Tibial artery (tissue), 4 donors: ENCODE data around the gene VTCN1.

Source experiments
- DNase-seq, 2 donors: peaks; one replicate each; pipeline ENCODE4 v3.0.0-alpha.2; 2019
- H3K27ac ChIP-seq, 2 donors: fragments of 200-600 bp; sonication (generic) in 1 of 2; 1 replicate in 1 of 2; 2 replicates in 1 of 2; pipeline ENCODE4 v1.5.1; 2018 to 2019; ENCODE audit warnings: mild to moderate bottlenecking in 1 of 2
- H3K27me3 ChIP-seq, 2 donors: fragments of 200-600 bp; sonication (generic) in 1 of 2; one replicate each; pipeline versions ENCODE4 v1.5.1 to v1.6.0; 2016 to 2019
- H3K36me3 ChIP-seq, 3 donors: fragments of 200-600 bp; sonication (generic) in 2 of 3; one replicate each; pipeline ENCODE4 v1.5.1; 2016 to 2019; ENCODE audit warnings: mild to moderate bottlenecking in 2 of 3
- H3K4me1 ChIP-seq, 4 donors: fragments of 200-600 bp; sonication (generic) in 2 of 4; 1 replicate in 3 of 4; 2 replicates in 1 of 4; pipeline ENCODE4 v1.5.1; 2016 to 2019
- H3K4me3 ChIP-seq, 2 donors: fragments of 200-600 bp; sonication (generic) in 1 of 2; 1 replicate in 1 of 2; 2 replicates in 1 of 2; pipeline ENCODE4 v1.5.1; 2018 to 2019; ENCODE audit warnings: mild to moderate bottlenecking in 2 of 2
- H3K9me3 ChIP-seq, 3 donors: fragments of 200-600 bp; sonication (generic) in 1 of 3; one replicate each; pipeline ENCODE4 v1.5.1; 2016 to 2019
- CTCF ChIP-seq, 2 experiments: fragments of 200-600 bp in 1 of 2; fragments of 450-650 bp in 1 of 2; IDR thresholded peaks; one replicate each; pipeline ENCODE4 v1.5.1; 2017 to 2019; ENCODE audit warnings: antibody characterized with exemption in 2 of 2, mild to moderate bottlenecking in 1 of 2, moderate library complexity in 1 of 2
- intact Hi-C: fragments of 100-400 bp; cut with DNase I; formaldehyde crosslinking; loops from one replicate; pipeline ENCODE4 v1.15.0; 2023; ENCODE audit warnings: low total_unique reads

VTCN1 gene

GRCh38 chr1:117225931-117226330 lies 15.2 kb upstream of the VTCN1 start:
- no peak for DNase-seq
- Histone ChIP-seq H3K27me3 (no peaks in the 10 kb centered on the region), H3K27ac (no peak overlapping the region), H3K4me3 (no peak overlapping the region), H3K36me3 (no peaks in the 10 kb centered on the region), H3K4me1 (no peaks in the 10 kb centered on the region), H3K9me3 (no peaks in the 10 kb centered on the region)
- intact Hi-C loops: no loop called here
- no peak for TF ChIP-seq CTCF (IDR thresholded peaks at IDR 0.05)

GRCh38 chr1:117216718-117217117 lies 6.0 kb upstream of the VTCN1 start:
- intact Hi-C loops: no loop called here
- H3K4me3 ChIP-seq: no peak overlapping the region

GRCh38 chr1:117215733-117216462 lies 5.2 kb upstream of the VTCN1 start:
- no peak for DNase-seq
- H3K27ac ChIP-seq: no peak overlapping the region
- intact Hi-C loops: no loop called here
- no peaks in the 10 kb centered on the region for H3K4me1 ChIP-seq
- H3K9me3 ChIP-seq: no peaks in the 10 kb centered on the region
- H3K27me3 ChIP-seq: no peaks in the 10 kb centered on the region
- no peak for TF ChIP-seq CTCF (IDR thresholded peaks at IDR 0.05)
- no peaks in the 10 kb centered on the region for H3K36me3 ChIP-seq
- H3K4me3 ChIP-seq: no peak overlapping the region

More at GRCh38 chr1:117216718-117217117, 6.0 kb upstream of the VTCN1 start:
- Histone ChIP-seq H3K27ac (no peak overlapping the region), H3K36me3 (no peaks in the 10 kb centered on the region), H3K27me3 (no peaks in the 10 kb centered on the region), H3K9me3 (no peaks in the 10 kb centered on the region), H3K4me1 (no peaks in the 10 kb centered on the region)
- no peak for DNase-seq
- TF ChIP-seq CTCF (IDR thresholded peaks at IDR 0.05): no peak

- no peaks in the 10 kb centered on the region for H3K9me3 ChIP-seq
- H3K36me3 ChIP-seq: no peaks in the 10 kb centered on the region
- no peak for TF ChIP-seq CTCF (IDR thresholded peaks at IDR 0.05)
- intact Hi-C loops: no loop called here
- no peaks in the 10 kb centered on the region for H3K4me1 ChIP-seq
- H3K27ac ChIP-seq: no peak overlapping the region
- no peaks in the 10 kb centered on the region for H3K27me3 ChIP-seq
- DNase-seq: no peak
- no peak overlapping the region for H3K4me3 ChIP-seq
Observed at GRCh38 chr1:117215019-117215418, 4.3 kb upstream of the VTCN1 start.

- Histone ChIP-seq H3K36me3 (no peaks in the 10 kb centered on the region), H3K27me3 (no peaks in the 10 kb centered on the region), H3K4me1 (no peaks in the 10 kb centered on the region), H3K9me3 (no peaks in the 10 kb centered on the region), H3K27ac (no peak overlapping the region), H3K4me3 (no peak overlapping the region)
- intact Hi-C loops: no loop called here
- no peak for DNase-seq
- no peak for TF ChIP-seq CTCF (IDR thresholded peaks at IDR 0.05)
Observed at GRCh38 chr1:117213046-117213445, 2.3 kb upstream of the VTCN1 start.

GRCh38 chr1:117210386-117210785 lies 341 bp downstream of the VTCN1 start:
- no peak for TF ChIP-seq CTCF (IDR thresholded peaks at IDR 0.05)
- Histone ChIP-seq H3K9me3 (no peaks in the 10 kb centered on the region), H3K36me3 (no peaks in the 10 kb centered on the region), H3K27me3 (no peaks in the 10 kb centered on the region), H3K27ac (no peak overlapping the region), H3K4me1 (no peaks in the 10 kb centered on the region), H3K4me3 (no peak overlapping the region)
- DNase-seq: no peak
- intact Hi-C loops: no loop called here
